ENCODE results near the gene CYP46A1.

CYP46A1 gene

DNA sequence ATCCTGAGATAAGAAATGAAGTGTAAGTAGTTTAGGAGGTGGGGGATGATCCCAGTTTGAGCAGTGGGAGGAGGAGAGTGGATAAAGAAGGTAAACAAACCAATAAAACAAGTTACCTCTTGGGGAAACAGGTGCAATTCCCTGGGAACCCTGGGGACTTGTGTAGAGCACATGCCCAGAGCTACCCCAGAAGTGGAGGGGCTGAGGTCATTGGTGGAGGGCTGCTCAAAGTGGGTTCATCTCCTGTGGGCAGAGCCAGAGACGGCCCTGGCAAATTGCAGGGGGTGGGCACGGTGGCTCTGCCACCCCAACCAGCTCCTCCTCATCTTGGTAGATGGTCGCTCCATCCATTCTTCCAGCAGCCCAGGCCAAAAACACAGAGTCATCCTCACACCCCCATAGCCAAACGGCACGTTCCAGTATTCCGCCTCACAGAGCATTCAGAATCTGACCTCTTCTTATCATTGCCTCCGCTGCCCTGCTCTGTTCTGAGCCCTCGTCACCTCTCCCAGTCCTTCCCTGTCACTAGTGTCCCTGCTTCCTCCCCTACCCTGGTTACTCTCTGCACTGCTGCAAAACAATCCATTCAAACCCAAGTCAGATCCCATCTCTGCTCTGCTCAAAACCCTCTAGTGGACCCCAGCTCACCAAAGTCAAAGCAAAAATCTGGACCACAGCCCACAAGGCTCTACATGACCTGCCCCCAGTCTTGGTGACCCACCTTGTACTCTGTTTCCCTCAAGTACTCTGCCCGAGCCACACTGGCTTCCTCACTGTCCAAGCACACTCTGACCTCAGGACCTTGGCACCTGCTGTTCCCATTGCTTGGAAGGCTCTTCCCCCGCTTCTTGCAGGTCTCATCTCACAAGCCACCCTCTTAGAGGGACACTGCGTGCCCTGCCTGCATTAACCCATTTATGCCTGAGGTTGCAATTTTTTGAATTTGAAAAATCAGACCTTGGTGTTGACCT, 5.5 kb downstream of the CYP46A1 start:
- DNase-seq (ENCODE audit: low read depth), result no peak

DNA sequence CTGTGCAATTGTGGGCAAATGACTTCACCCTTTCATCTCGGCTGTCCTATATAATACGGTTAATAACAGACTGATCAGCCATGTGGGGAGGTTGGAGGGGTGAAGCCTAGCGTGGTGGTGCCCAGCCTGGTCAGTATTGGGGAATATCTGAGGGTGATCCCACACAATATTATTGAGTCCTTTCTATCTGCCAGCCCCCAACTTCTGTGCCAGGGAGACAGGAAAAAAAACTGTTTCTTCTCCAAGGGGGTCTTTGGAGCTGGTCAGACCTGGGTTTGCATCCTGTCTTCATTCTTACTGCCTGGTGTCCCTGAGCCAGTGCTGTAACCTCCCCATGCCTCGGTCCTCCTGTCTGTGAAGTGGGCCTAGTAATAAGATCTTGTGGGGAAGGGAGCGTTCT, 6.5 kb downstream of the CYP46A1 start:
- DNase-seq (ENCODE audit: low read depth), result no peak

DNA sequence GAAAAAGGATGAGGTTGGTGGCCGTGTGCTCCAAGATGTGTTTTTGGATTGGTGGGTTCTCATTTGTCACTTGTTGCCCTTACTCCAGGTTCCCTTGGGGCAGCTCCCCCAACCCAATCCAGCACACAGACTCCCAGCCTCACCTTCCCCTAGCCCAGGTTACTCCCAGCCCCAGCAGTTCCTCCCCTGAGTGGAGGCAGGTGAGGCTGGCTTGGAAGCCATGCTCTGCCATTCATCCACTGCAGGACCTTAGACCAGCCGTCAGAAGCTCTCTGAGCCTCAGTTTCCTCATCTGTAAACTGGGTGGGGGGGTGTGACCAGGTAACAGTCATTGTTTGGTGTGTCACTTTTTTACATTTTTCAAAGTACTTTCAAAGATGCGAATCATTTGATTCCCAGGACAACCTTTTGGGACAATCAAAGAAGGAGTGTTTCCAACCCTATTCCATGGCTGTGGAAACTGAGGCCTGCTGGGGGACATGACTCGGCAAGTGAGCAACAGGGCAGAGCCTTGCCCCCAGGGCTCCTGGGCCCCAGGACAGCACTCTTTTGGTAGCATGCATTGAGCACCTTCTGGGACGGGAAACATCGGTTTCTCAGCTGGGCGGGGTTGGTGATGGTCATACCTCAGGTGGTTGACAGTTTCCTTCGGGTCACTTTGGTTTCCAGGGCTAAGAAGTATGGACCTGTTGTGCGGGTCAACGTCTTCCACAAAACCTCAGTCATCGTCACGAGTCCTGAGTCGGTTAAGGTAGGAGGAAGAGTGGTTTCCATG, 7.2 kb downstream of the CYP46A1 start:
- no peak for DNase-seq (ENCODE audit: low read depth)

DNA sequence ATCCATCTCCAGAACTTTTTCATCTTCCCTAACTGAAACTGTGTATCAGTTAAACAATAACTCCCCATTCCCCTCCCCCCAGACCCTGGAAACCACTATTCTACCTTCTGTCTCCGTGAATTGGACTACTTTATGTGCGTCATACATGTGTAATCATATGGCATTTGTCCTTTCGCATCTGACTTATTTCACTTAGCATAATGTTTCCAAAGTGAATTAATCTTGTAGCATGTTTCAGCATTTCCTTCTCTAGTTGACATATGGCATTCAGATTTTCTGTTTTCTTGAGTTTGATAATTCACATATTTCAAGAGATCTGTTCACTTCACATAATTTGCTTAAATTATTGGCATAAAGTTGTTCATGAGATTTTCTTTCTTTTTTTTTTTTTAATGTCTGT, 9.8 kb downstream of the CYP46A1 start:
- no peak for DNase-seq (ENCODE audit: low read depth)

DNA sequence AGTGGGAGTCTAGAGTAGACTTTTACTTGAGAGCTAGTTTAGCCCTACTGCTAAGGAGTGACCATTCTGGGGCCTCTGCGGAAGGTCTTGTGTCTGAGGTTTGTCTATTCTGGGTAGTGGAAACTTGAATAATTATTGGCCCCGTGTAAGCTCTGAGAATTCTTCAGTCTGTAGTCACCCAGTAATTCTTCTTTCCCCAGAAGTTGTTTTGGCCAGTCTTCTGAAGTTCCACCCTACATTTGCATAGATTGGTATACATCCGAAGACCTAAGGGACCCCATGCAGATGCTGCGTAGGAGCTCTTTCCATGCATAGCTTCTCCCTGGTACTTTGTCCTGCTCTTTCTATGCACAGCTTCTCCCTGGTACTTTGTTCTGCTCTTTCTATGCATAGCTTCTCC, 12.8 kb downstream of the CYP46A1 start:
- no peak for DNase-seq (ENCODE audit: low read depth)

DNA sequence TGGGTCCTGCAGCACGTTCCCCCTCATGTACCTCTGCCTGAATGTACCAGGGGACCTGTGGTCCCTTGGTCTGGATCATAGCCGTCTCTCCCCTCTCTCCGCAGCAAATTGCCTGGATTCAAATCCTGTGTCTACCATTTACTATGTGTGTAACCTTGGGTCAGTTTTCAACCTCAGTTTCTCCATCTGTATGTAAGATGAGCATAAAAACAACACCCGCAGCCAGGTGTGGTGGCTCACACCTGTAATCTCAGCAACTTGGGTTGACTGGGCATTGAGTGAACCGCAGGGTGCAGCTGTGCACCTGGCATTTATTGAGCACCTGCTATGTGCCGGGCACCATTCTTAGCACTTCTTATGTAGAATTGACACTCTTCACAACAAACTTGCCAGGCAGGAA, 14.1 kb downstream of the CYP46A1 start:
- DNase-seq (ENCODE audit: low read depth), result no peak

DNA sequence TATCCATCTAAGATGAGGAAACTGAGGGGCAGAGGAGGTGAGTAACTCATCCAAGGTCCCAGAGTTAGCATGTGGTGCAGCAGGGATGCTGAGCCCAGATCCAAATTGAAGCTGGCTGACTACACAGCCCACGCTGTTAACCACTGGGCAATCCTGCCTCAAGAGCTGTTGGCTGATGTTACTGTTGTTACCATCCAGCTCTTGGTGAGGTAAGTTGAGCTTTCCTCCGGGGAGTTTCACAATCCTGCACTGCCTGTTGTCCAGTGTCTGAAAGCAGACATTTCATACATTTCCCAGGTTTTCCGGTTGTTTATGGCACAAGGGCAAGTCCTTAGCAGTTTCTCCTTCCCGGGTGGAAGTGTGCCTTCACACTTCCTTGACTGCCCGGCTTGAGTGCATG, 14.5 kb downstream of the CYP46A1 start:
- no peak for DNase-seq (ENCODE audit: low read depth)

DNA sequence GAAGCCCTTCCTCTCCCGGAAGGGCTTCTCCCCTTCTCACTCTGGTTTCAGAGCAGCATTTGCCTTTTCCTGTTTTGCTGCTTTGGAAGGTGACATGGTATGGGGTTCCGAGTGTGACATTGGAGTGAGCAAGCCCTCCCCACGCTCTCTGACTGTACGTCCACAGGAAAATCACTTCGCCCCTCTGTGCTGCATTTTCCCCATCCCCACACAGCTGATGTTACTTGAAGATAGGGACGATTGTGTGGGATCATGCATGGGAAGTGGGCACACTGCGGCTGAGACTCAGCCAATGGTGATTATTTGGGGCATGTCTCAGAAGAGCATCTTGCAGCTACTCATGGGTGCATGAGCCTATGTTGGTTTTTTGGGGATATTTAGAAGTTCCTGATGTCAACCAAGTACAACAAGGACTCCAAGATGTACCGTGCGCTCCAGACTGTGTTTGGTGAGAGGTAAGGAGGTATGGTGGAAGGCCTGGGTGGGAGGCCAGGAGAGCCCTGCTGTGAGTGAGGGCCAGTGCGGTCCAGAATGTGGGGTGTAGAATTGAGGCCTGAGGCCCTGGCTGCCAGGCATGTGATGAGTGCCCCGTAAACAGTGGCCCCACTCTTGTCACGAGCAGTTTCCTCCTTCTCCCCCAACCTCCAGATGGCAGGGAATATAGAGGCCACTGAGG, 15.1 kb downstream of the CYP46A1 start:
- DNase-seq (ENCODE audit: low read depth), result no peak

DNA sequence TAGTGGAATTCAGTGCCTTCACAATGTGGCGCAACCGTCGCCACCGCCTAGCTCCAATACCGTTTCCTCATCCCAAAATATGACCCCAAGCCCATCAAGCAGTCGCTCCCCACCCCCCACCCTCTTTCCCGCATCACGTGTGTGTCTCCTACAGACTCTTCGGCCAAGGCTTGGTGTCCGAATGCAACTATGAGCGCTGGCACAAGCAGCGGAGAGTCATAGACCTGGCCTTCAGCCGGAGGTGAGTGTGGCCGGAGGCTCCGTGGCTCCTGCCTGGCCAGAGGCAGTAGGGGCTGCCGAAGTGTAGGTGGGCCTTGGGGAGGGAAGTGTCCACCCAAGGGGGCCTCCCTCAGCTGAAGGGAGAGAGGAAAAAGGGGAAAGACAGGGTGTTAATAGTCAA, 15.8 kb downstream of the CYP46A1 start:
- no peak for DNase-seq (ENCODE audit: low read depth)

DNA sequence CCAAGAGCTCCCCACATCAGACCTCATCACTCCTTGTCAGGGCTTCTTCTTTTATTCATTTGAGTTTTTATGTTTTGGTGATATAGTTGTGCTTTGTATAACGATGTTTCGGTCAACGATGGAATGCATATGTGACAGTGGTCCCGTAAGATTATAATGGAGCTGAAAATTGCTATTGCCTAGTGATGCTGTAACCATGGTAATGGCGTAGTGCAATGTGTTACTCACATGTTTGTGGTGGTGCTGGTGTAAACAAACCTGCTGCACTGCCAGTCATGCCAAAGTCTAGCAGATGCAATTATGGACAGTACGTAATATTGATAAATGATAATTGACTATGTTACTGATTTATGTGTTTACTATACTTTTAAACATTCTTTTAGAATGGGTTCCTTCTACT, 16.3 kb downstream of the CYP46A1 start:
- no peak for DNase-seq (ENCODE audit: low read depth)

DNA sequence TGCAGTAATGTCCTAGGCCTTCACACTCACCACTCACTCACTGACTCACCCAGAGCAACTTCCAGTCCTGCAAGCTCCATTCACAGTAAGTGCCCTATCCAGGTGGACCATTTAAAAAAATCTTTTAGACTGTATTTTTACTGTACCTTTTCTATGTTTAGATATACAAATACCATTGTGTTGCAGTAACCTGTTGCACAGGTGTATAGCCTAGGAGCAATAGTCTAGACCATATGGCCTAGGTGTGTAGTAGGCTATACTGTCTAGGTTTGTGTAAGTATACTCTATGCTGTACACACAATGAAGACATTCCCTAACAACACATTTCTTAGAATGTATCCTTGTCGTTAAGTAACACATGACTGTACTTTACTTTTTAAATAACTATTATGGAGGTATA, 17.2 kb downstream of the CYP46A1 start:
- DNase-seq (ENCODE audit: low read depth), result no peak

DNA sequence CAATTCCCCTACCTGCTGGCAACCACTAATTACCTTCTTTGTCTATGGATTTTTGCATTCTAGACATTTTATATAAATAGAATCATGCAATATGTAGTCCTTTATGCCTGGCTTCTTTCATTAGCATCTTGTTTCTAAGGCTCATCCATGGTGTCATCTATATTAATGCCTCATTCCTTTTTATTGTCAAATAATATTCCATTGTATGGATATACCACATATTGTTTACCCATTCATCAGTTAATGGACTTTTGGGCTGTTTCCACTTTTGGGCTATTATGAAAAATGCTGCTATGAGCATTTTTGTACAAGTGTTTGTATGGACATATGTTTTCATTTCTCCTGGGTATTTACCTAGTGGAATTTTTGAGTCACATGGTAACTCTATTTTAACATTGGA, 18.0 kb downstream of the CYP46A1 start:
- DNase-seq (ENCODE audit: low read depth), result no peak

DNA sequence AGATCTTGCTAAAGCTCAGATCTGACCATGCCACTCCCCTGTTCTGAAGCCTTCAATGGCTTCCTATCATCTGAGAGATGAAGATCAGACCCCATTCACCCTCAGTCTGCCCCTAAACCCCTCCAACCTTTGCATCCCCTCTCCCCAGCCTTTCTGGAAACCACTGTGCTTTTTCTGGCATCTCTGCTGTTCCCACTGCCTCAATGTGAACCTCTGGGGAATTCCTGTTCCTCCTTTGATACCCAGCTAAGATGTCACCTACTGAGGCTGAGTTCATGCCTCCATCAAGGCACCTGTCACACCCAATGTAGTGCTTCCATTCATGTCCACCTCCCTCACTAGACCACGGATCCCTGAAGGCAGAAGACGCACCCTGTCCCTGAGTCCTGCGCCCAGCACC, 19.3 kb downstream of the CYP46A1 start:
- DNase-seq (ENCODE audit: low read depth), result no peak

DNA sequence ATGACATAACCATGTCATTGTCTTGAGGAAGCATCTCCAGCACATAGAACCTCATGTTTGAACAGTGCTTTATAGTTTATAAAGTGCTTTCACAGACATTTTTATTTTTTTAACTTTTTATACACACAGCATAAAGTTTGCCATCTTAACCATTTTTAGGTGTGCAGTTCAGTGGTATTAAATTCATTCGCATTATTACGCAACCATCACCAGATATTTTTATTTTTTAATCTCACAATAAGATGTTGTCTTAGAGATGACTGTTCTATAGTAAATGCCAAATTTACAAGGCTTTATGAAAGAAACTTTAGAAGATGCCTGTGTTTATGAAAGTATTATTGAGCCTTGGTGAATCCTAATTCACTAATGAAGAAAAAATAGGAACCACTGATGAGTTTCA, 19.9 kb downstream of the CYP46A1 start:
- DNase-seq (ENCODE audit: low read depth), result no peak

DNA sequence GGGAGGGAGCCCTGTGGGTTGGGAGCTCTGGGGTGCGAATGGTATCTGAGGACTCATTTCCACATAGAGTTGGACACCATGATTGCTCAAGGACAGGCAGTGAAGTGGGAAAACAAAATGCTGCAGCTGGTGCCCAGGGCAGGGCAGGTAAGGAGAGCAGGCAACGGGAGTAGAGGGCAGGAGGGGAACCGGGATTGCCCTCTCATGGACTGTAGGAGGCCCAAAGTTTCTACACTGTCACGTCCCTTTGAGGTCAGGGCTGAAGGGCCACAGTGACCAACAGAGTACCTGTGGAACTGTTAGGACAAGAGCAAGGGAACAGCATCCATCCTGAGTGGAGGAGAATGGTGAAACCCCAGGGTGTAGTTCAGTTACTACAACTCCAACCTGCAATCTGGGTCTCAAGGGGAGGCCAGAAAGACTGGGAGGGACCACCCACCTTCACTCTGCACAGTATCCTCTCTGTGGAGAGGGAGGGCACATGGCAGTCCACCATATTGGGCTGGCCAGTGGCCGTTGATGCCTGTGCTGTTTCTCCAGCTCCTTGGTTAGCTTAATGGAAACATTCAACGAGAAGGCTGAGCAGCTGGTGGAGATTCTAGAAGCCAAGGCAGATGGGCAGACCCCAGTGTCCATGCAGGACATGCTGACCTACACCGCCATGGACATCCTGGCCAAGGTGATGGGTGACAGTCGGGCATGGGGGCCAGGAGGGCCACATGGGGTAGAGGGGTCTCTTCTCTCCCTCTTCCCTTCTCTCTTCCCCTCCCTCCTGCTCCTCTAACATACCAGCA, 22.2 kb downstream of the CYP46A1 start:
- no peak for DNase-seq (ENCODE audit: low read depth)

DNA sequence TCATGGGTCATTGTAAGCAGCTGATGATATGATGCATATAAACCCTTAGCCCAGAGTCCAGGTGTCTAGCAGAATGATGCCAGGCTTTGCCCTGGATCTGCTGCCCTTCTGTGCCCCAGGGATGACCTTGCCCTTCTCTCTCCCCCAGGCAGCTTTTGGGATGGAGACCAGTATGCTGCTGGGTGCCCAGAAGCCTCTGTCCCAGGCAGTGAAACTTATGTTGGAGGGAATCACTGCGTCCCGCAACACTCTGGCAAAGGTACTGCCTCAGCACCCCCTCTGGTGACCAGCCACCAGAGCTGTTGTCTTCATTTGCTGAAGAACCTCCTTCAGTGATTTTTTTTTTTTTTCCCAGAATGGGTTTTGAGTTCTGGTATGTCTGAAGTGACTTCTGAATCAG, 23.3 kb downstream of the CYP46A1 start:
- no peak for DNase-seq (ENCODE audit: low read depth)

DNA sequence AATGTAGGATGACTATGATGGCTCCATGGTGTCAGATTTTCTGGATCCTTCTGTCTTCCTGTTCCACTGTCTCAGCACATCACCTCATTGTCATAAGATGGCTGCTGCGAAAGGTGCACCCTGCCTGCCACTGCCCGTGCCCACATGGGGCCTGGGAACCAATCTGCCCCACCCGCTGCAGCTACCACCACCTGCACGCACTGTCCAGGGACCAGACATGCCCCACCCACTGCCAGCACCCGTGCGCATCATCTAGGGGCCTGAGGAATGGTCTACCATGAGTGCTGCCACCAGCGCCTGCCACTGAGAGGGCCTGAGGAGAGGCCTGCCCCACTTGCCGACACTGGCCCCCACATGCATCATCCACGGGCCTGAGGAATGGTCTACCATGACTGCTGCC, 23.8 kb downstream of the CYP46A1 start:
- no peak for DNase-seq (ENCODE audit: low read depth)

DNA sequence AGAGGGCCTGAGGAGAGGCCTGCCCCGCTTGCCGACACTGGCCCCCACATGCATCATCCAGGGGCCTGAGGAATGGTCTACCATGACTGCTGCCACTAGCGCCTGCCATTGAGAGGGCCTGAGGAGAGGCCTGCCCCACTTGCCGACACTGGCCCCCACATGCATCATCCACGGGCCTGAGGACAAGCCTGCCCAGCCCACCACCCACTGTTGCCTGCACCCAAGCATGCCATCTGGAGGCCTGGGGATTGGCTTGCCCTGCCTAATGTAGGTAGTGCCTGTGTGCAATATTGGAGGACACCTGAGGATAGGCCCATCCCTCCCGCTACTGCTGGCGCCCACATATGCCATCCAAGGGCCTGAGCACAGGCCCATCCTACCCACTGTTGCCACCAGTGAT, 24.4 kb downstream of the CYP46A1 start:
- DNase-seq (ENCODE audit: low read depth), result no peak

DNA sequence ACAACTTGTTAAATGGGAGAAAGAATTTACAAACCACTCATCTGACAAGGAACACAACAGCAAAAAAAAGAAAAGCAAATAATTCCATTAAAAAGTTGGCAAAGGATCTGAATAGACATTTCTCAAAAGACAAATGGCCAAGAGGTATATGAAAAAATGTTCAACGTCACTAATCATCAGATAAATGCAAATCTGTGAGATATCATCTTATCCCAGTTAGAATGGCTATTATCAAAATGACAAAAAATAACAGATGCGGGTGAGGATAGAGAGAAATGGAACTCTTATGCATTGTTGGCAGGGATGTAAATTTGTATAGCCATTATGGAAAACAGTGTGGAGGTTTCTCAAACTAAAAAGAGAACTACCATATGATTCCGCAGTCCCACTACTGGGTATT, 29.9 kb downstream of the CYP46A1 start:
- no peak for DNase-seq (ENCODE audit: low read depth)

DNA sequence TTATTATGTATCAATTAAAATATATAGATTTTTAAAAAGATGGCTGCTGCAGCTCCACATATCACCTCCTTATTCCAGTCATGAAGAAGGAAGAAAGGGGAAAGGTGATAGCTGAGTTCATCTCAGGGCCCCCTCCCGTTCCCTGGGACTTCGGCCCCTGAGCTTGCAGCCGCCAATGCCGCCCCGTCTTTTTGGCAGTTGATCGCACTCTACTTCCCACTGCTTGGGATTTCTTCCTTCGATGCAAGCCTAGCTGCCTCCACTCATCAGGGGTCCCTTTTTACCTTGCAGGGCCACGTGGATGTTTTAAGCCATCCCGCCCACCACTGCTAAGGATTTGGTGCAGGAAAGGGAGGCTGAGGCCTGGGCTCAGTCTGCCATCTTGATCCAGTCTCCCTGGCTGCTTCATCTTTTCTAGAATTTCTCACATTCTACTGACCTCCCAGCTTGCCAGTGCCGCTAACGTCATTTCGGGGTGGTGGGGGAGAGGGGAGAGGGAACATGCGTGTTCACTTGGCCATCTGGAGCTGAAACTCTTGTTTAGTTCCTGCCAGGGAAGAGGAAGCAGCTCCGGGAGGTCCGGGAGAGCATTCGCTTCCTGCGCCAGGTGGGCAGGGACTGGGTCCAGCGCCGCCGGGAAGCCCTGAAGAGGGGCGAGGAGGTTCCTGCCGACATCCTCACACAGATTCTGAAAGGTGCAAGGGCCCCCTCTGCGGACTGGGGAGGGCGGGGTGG, 31.3 kb downstream of the CYP46A1 start:
- DNase-seq (ENCODE audit: low read depth), result no peak

Data from T follicular helper cell (primary cell).